WERI-Rb-1 (cell line): Measurements from ENCODE around the gene MRC1.

ENCODE experiments used
- DNase-seq: peaks from one replicate; pipeline ENCODE4 v3.0.0-alpha.2; 2020
- H3K27ac ChIP-seq: fragments of 250-450 bp; sonication (Bioruptor Pico); 2 replicates; pipeline ENCODE4 v1.5.1; 2020; ENCODE audit warnings: mild to moderate bottlenecking, moderate library complexity
- H3K27me3 ChIP-seq: fragments of 250-450 bp; sonication (Bioruptor Pico); 2 replicates; pipeline ENCODE4 v1.5.1; 2021; ENCODE audit warnings: mild to moderate bottlenecking, low read depth, moderate library complexity; ENCODE audit not compliant: insufficient read depth, severe bottlenecking
- H3K36me3 ChIP-seq: fragments of 250-450 bp; sonication (Bioruptor Pico); 2 replicates; pipeline ENCODE4 v1.5.1; 2020; ENCODE audit warnings: mild to moderate bottlenecking, moderate library complexity
- H3K4me3 ChIP-seq: 2 replicates; pipeline ENCODE4 v1.5.1; 2011; ENCODE audit warnings: low read depth, mild to moderate bottlenecking, control low read depth, low read length
- H3K9me3 ChIP-seq: fragments of 250-450 bp; sonication (Bioruptor Pico); 2 replicates; pipeline ENCODE4 v1.5.1; 2021; ENCODE audit warnings: mild to moderate bottlenecking, moderate library complexity; ENCODE audit not compliant: severe bottlenecking
- TF ChIP-seq, protein P1 (sequence below): IDR thresholded peaks from 2 replicates; pipeline ENCODE4 v1.5.1; 2011; ENCODE audit warnings: low read depth, mild to moderate bottlenecking, control low read depth, inconsistent platforms, low read length

MRC1 gene

DNA sequence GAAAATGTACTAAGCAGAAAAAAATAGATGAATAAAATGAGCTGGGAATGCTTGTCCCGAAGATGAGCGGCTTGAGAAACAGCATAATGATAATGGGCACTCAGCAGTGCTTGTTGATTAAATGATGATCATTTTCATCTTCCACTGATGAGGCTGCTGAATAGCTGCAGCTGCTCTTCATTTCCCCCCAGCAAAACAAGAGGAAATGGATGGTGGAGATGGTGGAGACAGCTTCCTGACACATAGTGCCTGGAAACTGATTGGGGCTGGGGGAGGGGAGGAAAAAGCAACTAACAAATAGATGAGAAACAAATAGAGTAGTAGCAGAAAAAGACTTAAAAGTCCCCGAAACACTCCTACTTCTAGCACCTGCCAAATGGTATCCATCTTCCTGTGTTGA is 41.4 kb downstream of the MRC1 start:
- no peaks in the 10 kb centered on the region for H3K9me3 ChIP-seq
- H3K36me3 ChIP-seq, result no peaks in the 10 kb centered on the region
- no peak for DNase-seq
- H3K4me3 ChIP-seq, result no peak overlapping the region
- no peaks in the 10 kb centered on the region for H3K27me3 ChIP-seq
- H3K27ac ChIP-seq, result no peak overlapping the region
- TF ChIP-seq, protein P1, sequence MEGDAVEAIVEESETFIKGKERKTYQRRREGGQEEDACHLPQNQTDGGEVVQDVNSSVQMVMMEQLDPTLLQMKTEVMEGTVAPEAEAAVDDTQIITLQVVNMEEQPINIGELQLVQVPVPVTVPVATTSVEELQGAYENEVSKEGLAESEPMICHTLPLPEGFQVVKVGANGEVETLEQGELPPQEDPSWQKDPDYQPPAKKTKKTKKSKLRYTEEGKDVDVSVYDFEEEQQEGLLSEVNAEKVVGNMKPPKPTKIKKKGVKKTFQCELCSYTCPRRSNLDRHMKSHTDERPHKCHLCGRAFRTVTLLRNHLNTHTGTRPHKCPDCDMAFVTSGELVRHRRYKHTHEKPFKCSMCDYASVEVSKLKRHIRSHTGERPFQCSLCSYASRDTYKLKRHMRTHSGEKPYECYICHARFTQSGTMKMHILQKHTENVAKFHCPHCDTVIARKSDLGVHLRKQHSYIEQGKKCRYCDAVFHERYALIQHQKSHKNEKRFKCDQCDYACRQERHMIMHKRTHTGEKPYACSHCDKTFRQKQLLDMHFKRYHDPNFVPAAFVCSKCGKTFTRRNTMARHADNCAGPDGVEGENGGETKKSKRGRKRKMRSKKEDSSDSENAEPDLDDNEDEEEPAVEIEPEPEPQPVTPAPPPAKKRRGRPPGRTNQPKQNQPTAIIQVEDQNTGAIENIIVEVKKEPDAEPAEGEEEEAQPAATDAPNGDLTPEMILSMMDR, result no peak

DNA sequence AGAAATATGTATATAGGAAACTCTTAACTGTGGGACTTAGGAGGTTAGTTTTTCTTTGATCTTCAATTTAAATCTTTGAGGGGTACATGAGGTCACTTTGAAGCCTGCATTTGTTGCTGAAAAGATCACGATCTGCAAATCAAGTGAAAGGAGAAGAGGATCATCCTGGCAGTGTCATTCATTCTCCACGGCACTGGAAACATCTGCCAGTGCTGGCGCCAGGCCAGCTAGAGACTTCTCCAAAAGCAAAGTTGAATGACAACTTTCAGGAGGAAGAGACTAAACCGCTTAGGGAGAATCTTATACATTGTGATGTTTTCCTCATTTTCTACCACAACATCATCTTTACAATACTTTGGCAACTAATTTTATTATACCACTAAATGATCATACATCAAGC is 42.5 kb downstream of the MRC1 start:
- Histone ChIP-seq H3K27ac (no peak overlapping the region), H3K36me3 (no peaks in the 10 kb centered on the region), H3K4me3 (no peak overlapping the region), H3K9me3 (no peaks in the 10 kb centered on the region), H3K27me3 (no peaks in the 10 kb centered on the region)
- TF ChIP-seq, protein P1, result no peak
- DNase-seq, result peak; percentile 19

GRCh38 chr10:17854044-17854652 is 45.0 kb downstream of the MRC1 start:
- no peak for DNase-seq
- Histone ChIP-seq H3K9me3 (no peaks in the 10 kb centered on the region), H3K36me3 (no peaks in the 10 kb centered on the region), H3K4me3 (no peak overlapping the region), H3K27me3 (no peaks in the 10 kb centered on the region), H3K27ac (no peak overlapping the region)
- TF ChIP-seq, protein P1, result no peak

DNA sequence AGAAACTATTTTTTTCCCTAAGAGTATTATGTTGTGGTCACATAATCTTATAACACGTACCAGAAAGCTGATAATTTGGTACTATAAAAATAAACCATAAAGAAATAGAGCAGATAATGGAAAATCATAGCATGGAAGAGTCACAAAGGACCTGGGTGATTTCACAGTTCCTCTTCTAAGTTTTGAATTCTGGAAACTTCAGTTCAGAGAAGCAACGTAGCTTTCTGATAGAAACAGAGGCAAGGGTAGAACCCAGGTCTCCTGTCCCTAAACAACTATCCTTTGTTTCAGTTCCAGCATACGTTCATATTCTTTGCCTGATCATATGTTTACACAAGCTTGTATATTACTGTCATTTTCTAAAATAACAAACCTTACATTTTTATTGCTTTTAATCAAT is 47.9 kb downstream of the MRC1 start:
- H3K4me3 ChIP-seq, result no peak overlapping the region
- H3K36me3 ChIP-seq, result no peaks in the 10 kb centered on the region
- H3K27ac ChIP-seq, result no peak overlapping the region
- H3K9me3 ChIP-seq, result no peaks in the 10 kb centered on the region
- TF ChIP-seq, protein P1, result no peak
- DNase-seq, result no peak
- H3K27me3 ChIP-seq, result no peaks in the 10 kb centered on the region

DNA sequence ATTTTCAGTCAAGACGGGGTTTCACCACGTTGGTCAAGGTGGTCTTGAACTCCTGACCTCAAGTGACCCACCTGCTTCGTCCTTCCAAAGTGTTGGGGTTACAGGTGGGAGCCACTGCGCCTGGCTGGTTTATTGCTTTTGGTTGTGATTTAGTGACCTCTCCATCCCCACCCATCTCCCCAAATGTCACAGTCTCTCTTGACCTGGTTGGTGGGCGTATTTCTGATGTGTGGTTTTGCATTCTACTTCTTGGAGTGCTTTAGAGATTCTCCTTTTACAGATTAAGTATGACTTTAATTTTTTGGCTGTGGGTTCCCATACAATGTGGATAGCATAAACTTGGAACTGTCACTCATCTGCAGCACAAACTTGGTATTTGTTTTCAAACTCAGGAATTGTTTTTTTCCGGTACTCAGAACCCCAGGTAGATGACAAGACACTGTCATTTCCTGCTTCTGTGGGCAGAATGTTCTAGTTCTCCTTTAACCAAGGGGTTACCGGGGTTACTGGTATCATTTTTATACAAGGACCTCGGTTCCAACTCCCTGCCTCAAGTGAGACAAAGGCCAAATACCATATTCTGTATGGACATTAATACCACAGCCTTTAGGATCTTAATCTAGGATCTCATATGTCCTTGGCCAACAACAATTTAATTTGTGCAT is 50.5 kb downstream of the MRC1 start:
- TF ChIP-seq, protein P1, result no peak

GRCh38 chr10:17861760-17862159 is 52.6 kb downstream of the MRC1 start:
- Histone ChIP-seq H3K9me3 (no peaks in the 10 kb centered on the region), H3K27me3 (no peaks in the 10 kb centered on the region), H3K4me3 (no peak overlapping the region), H3K36me3 (no peaks in the 10 kb centered on the region), H3K27ac (no peak overlapping the region)
- TF ChIP-seq, protein P1, result no peak
- DNase-seq, result no peak

More for the DNA sequence above, 50.5 kb downstream of the MRC1 start:
- H3K4me3 ChIP-seq, result no peak overlapping the region
- H3K36me3 ChIP-seq, result no peaks in the 10 kb centered on the region
- no peak for DNase-seq
- H3K27ac ChIP-seq, result no peak overlapping the region
- no peaks in the 10 kb centered on the region for H3K27me3 ChIP-seq
- H3K9me3 ChIP-seq, result no peaks in the 10 kb centered on the region
